Neural cell (in vitro differentiated cells): ENCODE results near the gene TLCD4. TPM values are rescaled to one million over a fixed set of nuclear protein-coding genes. Genes with fewer than 3 reads are reported as not detected.

ENCODE experiments used
- H2AFZ ChIP-seq: fragments of 200-600, 300-800 bp; sonication (generic), shearing (Covaris generic); 2 replicates; pipeline ENCODE4 v1.6.0; 2014; ENCODE audit warnings: low read depth, mild to moderate bottlenecking, antibody characterized with exemption, low read length, moderate library complexity
- H3F3A ChIP-seq: fragments of 200-600 bp; shearing (Covaris generic); 2 replicates; pipeline ENCODE4 v1.6.1; 2016; ENCODE audit warnings: mild to moderate bottlenecking, moderate library complexity, mixed read lengths, antibody characterized with exemption, low read length; ENCODE audit not compliant: insufficient read depth, poor library complexity, severe bottlenecking
- H3K27ac ChIP-seq: fragments of 200-600, 300-800 bp; sonication (generic), shearing (Covaris generic); 2 replicates; pipeline ENCODE4 v1.5.1; 2014; ENCODE audit warnings: mild to moderate bottlenecking, low read length, moderate library complexity
- H3K27me3 ChIP-seq: fragments of 300-800, 200-600 bp; sonication (generic), shearing (Covaris generic); 2 replicates; pipeline ENCODE4 v1.6.0; 2014; ENCODE audit warnings: mild to moderate bottlenecking, low read depth, low read length, moderate library complexity; ENCODE audit not compliant: insufficient read depth
- H3K36me3 ChIP-seq: fragments of 300-800, 200-600 bp; sonication (generic), shearing (Covaris generic); 2 replicates; pipeline ENCODE4 v1.5.1; 2014; ENCODE audit warnings: mild to moderate bottlenecking, antibody characterized with exemption, low read length, moderate library complexity; ENCODE audit not compliant: insufficient read depth
- H3K4me2 ChIP-seq: fragments of 300-800, 200-600 bp; sonication (generic), shearing (Covaris generic); 2 replicates; pipeline ENCODE4 v1.6.0; 2014; ENCODE audit warnings: mild to moderate bottlenecking, low read length
- H3K4me3 ChIP-seq: fragments of 300-800, 200-600 bp; sonication (generic), shearing (Covaris generic); 2 replicates; pipeline ENCODE4 v1.5.1; 2014; ENCODE audit warnings: mild to moderate bottlenecking, low read length, moderate library complexity
- H3K79me2 ChIP-seq: fragments of 200-600 bp; shearing (Covaris generic); replicated peaks from 2 replicates; pipeline ENCODE4 v1.6.0; 2014; ENCODE audit warnings: mild to moderate bottlenecking, low read length, moderate library complexity; ENCODE audit not compliant: insufficient read depth
- H3K9ac ChIP-seq: fragments of 300-800, 200-600 bp; sonication (generic), shearing (Covaris generic); 2 replicates; pipeline ENCODE4 v1.6.1; 2016; ENCODE audit warnings: mild to moderate bottlenecking, low read length, mixed read lengths
- H3K9me2 ChIP-seq: fragments of 200-600 bp; shearing (Covaris generic); 2 replicates; pipeline ENCODE4 v1.6.1; 2016; ENCODE audit warnings: mild to moderate bottlenecking, low read length, mixed read lengths; ENCODE audit not compliant: insufficient read depth
- H3K9me3 ChIP-seq: fragments of 200-600, 300-800 bp; sonication (generic), shearing (Covaris generic); 2 replicates; pipeline ENCODE4 v1.6.1; 2016; ENCODE audit warnings: mild to moderate bottlenecking, mixed run types, low read length, moderate library complexity, mixed read lengths
- H4K20me1 ChIP-seq: fragments of 200-600 bp; shearing (Covaris generic); 2 replicates; pipeline ENCODE4 v1.6.1; 2016; ENCODE audit warnings: mild to moderate bottlenecking, mixed run types; ENCODE audit not compliant: insufficient read depth
- CTCF ChIP-seq: fragments of 450-650 bp; IDR thresholded peaks from 2 replicates; pipeline ENCODE4 v1.5.1; 2014; ENCODE audit warnings: antibody characterized with exemption, mild to moderate bottlenecking, moderate library complexity; ENCODE audit not compliant: poor library complexity, severe bottlenecking
- EP300 ChIP-seq: fragments of 450-650 bp; conservative IDR thresholded peaks from 2 replicates; pipeline ENCODE4 v1.6.1; 2014; ENCODE audit warnings: antibody characterized with exemption, mild to moderate bottlenecking, moderate library complexity; ENCODE audit not compliant: poor library complexity, severe bottlenecking
- EZH2 ChIP-seq: fragments of 200-600, 300-800 bp; shearing (Covaris generic), sonication (generic); IDR thresholded peaks from 2 replicates; pipeline ENCODE4 v1.6.1; 2014; ENCODE audit warnings: antibody characterized with exemption, low read length, borderline replicate concordance, mild to moderate bottlenecking; ENCODE audit not compliant: insufficient read depth, poor library complexity, severe bottlenecking
- MXI1 ChIP-seq: fragments of 450-650 bp; conservative IDR thresholded peaks from 2 replicates; pipeline ENCODE4 v1.6.1; 2014; ENCODE audit warnings: antibody characterized with exemption, mild to moderate bottlenecking; ENCODE audit not compliant: poor library complexity, severe bottlenecking
- POLR2AphosphoS5 ChIP-seq: IDR thresholded peaks from 2 replicates; pipeline ENCODE4 v1.6.1; 2012
- RAD21 ChIP-seq: fragments of 450-650 bp; conservative IDR thresholded peaks from 2 replicates; pipeline ENCODE4 v1.6.1; 2014; ENCODE audit warnings: antibody characterized with exemption, mild to moderate bottlenecking, moderate library complexity
- REST ChIP-seq: IDR thresholded peaks from 2 replicates; pipeline ENCODE4 v1.6.1; 2012; ENCODE audit warnings: borderline replicate concordance
- SMC3 ChIP-seq: fragments of 450-650 bp; conservative IDR thresholded peaks from 2 replicates; pipeline ENCODE4 v1.6.1; 2014; ENCODE audit warnings: antibody characterized with exemption, mild to moderate bottlenecking, moderate library complexity; ENCODE audit not compliant: poor library complexity
- TAF1 ChIP-seq: IDR thresholded peaks from 2 replicates; pipeline ENCODE4 v1.6.1; 2012; ENCODE audit warnings: low read depth
- polyA plus RNA-seq: library from polyadenylated mRNA; depleted of rRNA; stranded (reverse); fragments of >200 nt; gene quantifications from 2 replicates; pipeline ENCODE4 v1.2.3, GENCODE V29; 2014

The TLCD4 gene
- polyA plus RNA-seq, 1 donor from 2014 or later = 1.6 TPM

DNA sequence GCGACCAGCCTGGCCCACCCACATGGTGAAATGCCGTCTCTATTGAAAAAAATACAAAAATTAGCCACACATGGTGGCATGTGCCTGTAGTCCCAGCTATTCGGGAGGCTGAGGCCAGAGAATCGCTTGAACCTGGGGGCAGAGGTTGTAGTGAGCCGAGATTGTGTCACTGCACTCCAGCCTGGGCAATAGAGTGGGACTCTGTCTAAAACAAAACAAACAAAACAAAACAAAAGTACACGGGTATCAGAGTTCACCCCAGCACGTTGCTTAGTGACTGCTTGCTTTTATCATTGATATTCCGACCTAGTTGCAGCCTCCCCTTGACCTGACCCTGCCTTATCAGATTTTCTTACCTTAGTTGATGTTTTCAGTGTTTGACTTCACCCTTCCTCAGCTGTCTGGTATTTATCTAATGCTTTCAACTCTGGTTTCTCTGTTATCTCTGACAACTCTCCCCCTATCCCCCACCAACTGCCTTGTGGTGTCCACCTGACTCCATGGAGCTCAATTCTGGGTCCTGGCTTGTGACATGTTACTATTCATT lies 5.1 kb downstream of the TLCD4 start:
- Histone ChIP-seq H3K4me3 (no peak overlapping the region), H3K79me2 (no peaks in the 10 kb centered on the region), H4K20me1 (no peaks in the 10 kb centered on the region), H3K36me3 (no peaks in the 10 kb centered on the region), H3K9me3 (no peaks in the 10 kb centered on the region), H3K4me2 (no peak overlapping the region), H2AFZ (no peak overlapping the region), H3K9ac (no peak overlapping the region), H3F3A (no peaks in the 10 kb centered on the region), H3K27me3 (peaks cover 5% of the 10 kb centered on the region), H3K9me2 (no peaks in the 10 kb centered on the region), H3K27ac (no peak overlapping the region)
- TF ChIP-seq EZH2 (no peak), SMC3 (no peak), TAF1 (no peak), EP300 (no peak), REST (no peak), CTCF (no peak), MXI1 (no peak), POLR2AphosphoS5 (no peak), RAD21 (no peak)

DNA sequence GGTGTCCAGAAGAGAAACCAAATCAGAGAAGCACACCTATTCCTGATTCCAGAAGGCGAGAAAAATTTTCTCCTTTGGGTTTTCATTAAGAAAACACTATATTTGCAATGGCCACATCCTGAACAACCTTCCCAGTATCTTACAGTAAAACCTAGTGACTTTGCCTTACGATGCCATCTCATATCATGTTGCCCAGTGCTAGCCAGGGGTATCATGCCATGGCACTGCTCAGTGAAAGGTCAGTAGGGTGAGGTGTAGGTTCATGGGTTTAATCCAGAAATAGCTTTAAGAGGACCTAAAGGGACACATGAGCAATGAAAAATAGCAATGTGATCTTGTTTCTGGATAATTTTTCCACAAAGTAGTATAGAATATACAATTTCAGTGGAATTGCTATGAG lies 7.2 kb downstream of the TLCD4 start:
- no peak overlapping the region for H2AFZ ChIP-seq
- H3K9me2 ChIP-seq = no peaks in the 10 kb centered on the region
- no peaks in the 10 kb centered on the region for H3K9me3 ChIP-seq
- no peak overlapping the region for H3K4me2 ChIP-seq
- H3K27ac ChIP-seq = no peak overlapping the region
- no peaks in the 10 kb centered on the region for H3K79me2 ChIP-seq
- no peaks in the 10 kb centered on the region for H3F3A ChIP-seq
- H3K27me3 ChIP-seq = no peaks in the 10 kb centered on the region
- no peak overlapping the region for H3K4me3 ChIP-seq
- no peaks in the 10 kb centered on the region for H4K20me1 ChIP-seq
- H3K36me3 ChIP-seq = no peaks in the 10 kb centered on the region
- no peak overlapping the region for H3K9ac ChIP-seq
- no peak for TF ChIP-seq REST
- no peak for TF ChIP-seq EP300
- no peak for TF ChIP-seq SMC3
- no peak for TF ChIP-seq MXI1
- no peak for TF ChIP-seq POLR2AphosphoS5
- no peak for TF ChIP-seq CTCF
- TF ChIP-seq TAF1 = no peak
- TF ChIP-seq RAD21 = no peak
- no peak for TF ChIP-seq EZH2
